GM23338 (cell line): ENCODE results near the gene CREB3L2. TPM values are rescaled to one million over a fixed set of nuclear protein-coding genes. Genes with fewer than 3 reads are reported as not detected.

Experiments
- ATAC-seq: fragments of 200-7000 bp; cut with Tn5 transposase; 3 replicates; pipeline ENCODE4 v1.9.1; 2020
- DNase-seq: peaks from one replicate; pipeline ENCODE4 v3.0.0-alpha.2; 2015; ENCODE audit warnings: low spot score
- H2AFZ ChIP-seq: fragments of 200-600 bp; sonication (generic); 2 replicates; pipeline ENCODE4 v1.8.0; 2016; ENCODE audit warnings: antibody characterized with exemption, mild to moderate bottlenecking, moderate library complexity
- H3F3A ChIP-seq: fragments of 200-600 bp; sonication (generic); replicated peaks from 2 replicates; pipeline ENCODE4 v1.8.0; 2017; ENCODE audit warnings: antibody characterized with exemption, mixed run types, low read depth
- H3K27ac ChIP-seq: fragments of 200-600 bp; sonication (generic); 2 replicates; pipeline ENCODE4 v1.6.1; 2016; ENCODE audit warnings: low read depth
- H3K27me3 ChIP-seq: fragments of 200-600 bp; sonication (generic); 2 replicates; pipeline ENCODE4 v1.8.0; 2016; ENCODE audit warnings: mild to moderate bottlenecking, mixed run types, moderate library complexity; ENCODE audit not compliant: insufficient read depth
- H3K36me3 ChIP-seq: fragments of 200-600 bp; sonication (generic); 2 replicates; pipeline ENCODE4 v1.8.0; 2016; ENCODE audit warnings: mild to moderate bottlenecking; ENCODE audit not compliant: insufficient read depth
- H3K4me1 ChIP-seq: fragments of 200-600 bp; sonication (generic); 2 replicates; pipeline ENCODE4 v1.8.0; 2016; ENCODE audit warnings: mild to moderate bottlenecking, moderate library complexity; ENCODE audit not compliant: insufficient read depth
- H3K4me2 ChIP-seq: fragments of 200-600 bp; sonication (generic); 2 replicates; pipeline ENCODE4 v1.7.1; 2017; ENCODE audit warnings: mixed run types
- H3K4me3 ChIP-seq: fragments of 200-600 bp; sonication (generic); 2 replicates; pipeline ENCODE4 v1.6.1; 2016; ENCODE audit warnings: mixed run types
- H3K79me2 ChIP-seq: fragments of 200-600 bp; sonication (generic); replicated peaks from 2 replicates; pipeline ENCODE4 v1.8.0; 2017; ENCODE audit warnings: mild to moderate bottlenecking; ENCODE audit not compliant: insufficient read depth
- H3K9me2 ChIP-seq: fragments of 200-600 bp; sonication (generic); 2 replicates; pipeline ENCODE4 v1.8.0; 2017; ENCODE audit not compliant: insufficient read depth
- H4K20me1 ChIP-seq: fragments of 200-600 bp; sonication (generic); replicated peaks from 2 replicates; pipeline ENCODE4 v1.8.0; 2017; ENCODE audit warnings: mild to moderate bottlenecking; ENCODE audit not compliant: insufficient read depth
- H3K27ac Mint-ChIP-seq: 2 replicates; pipeline ENCODE4 v1.8.0; 2020; ENCODE audit warnings: inconsistent platforms, mild to moderate bottlenecking, moderate library complexity, mixed read lengths
- H3K27me3 Mint-ChIP-seq: 3 replicates; pipeline ENCODE4 v1.8.0; 2022; ENCODE audit warnings: low read depth, mild to moderate bottlenecking, moderate library complexity, mixed read lengths, inconsistent platforms; ENCODE audit not compliant: insufficient read depth, poor library complexity
- H3K36me3 Mint-ChIP-seq: 3 replicates; pipeline ENCODE4 v1.8.0; 2021; ENCODE audit warnings: low read depth, mild to moderate bottlenecking, inconsistent platforms, moderate library complexity, mixed read lengths
- H3K4me1 Mint-ChIP-seq: 3 replicates; pipeline ENCODE4 v1.8.0; 2020; ENCODE audit warnings: mild to moderate bottlenecking, inconsistent platforms, mixed read lengths
- H3K4me3 Mint-ChIP-seq: 3 replicates; pipeline ENCODE4 v1.8.0; 2021; ENCODE audit warnings: moderate library complexity, mild to moderate bottlenecking, inconsistent platforms, mixed read lengths
- H3K9me3 Mint-ChIP-seq: 3 replicates; pipeline ENCODE4 v1.8.0; 2020; ENCODE audit warnings: moderate library complexity, mild to moderate bottlenecking, inconsistent platforms, mixed read lengths
- CTCF ChIP-seq, 2 experiments: fragments of 200-600 bp in 1 of 2; sonication (generic) in 1 of 2; conservative IDR thresholded peaks; 2 replicates each; pipeline versions ENCODE4 v1.5.1 to v1.6.1; 2016 to 2017; ENCODE audit warnings: antibody characterized with exemption in 2 of 2, low read depth in 2 of 2, mild to moderate bottlenecking in 2 of 2, moderate library complexity in 1 of 2
- ETS1 ChIP-seq: IDR thresholded peaks from 2 replicates; pipeline ENCODE4 v1.6.1; 2016; ENCODE audit warnings: antibody characterized with exemption
- POLR2AphosphoS5 ChIP-seq: IDR thresholded peaks from 2 replicates; pipeline ENCODE4 v1.6.1; 2016; ENCODE audit warnings: antibody characterized with exemption, low read depth
- REST ChIP-seq: IDR thresholded peaks from one replicate; pipeline ENCODE4 v1.6.1; 2018; ENCODE audit warnings: antibody characterized with exemption; ENCODE audit not compliant: unreplicated experiment
- ZNF462 ChIP-seq: fragments of 250-450 bp; sonication (Bioruptor Pico); IDR thresholded peaks from 2 replicates; pipeline ENCODE4 v1.5.0; 2020; ENCODE audit warnings: mild to moderate bottlenecking, moderate library complexity
- polyA plus RNA-seq: library from polyadenylated mRNA; unstranded; fragments of >200 nt; fragmentation: Nextera tagmentation; extraction: Ambion mirVana; gene quantifications from 2 replicates; pipeline ENCODE4 v1.2.1, GENCODE V29; 2016
- total RNA-seq: library from RNA; depleted of rRNA; stranded (reverse); fragments of >200 nt; shearing (Covaris generic); gene quantifications from 2 replicates; pipeline ENCODE4 v1.2.3, GENCODE V29; 2014

CREB3L2 gene
- total and polyA plus RNA-seq, 2 experiments from 2014 or later, result 14.5 to 27.1 TPM

DNA sequence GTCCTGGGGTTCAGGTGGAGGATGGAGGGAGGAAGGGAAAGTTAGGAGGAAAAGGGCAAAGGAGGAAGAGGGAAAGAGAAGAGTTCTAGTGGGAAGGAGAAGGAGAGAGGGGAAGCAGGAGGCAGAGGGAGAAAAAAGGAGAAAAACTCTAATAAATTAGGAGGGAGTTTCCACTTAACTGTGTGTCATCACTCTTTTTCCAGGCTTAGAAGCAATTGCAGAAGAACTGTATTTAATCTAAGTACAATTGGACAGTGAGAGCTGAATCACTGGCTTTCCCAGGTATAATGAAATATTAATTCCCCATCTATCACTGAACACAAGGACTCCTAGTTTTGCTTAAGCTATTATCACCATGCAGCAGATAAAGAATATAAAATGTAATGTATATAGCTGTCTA lies 76.8 kb downstream of the CREB3L2 start:
- Histone ChIP-seq H3K79me2 (peaks cover 54% of the 10 kb centered on the region), H3K27ac (no peak overlapping the region), H3K4me3 (no peak overlapping the region), H2AFZ (no peak overlapping the region), H3F3A (no peaks in the 10 kb centered on the region), H3K4me1 (peaks cover 19% of the 10 kb centered on the region), H3K36me3 (peaks cover 13% of the 10 kb centered on the region), H4K20me1 (no peaks in the 10 kb centered on the region), H3K27me3 (no peaks in the 10 kb centered on the region), H3K4me2 (no peak overlapping the region), H3K9me2 (no peaks in the 10 kb centered on the region)
- peaks cover 16% of the 10 kb centered on the region; the same call in 2 of the 3 replicates for H3K9me3 Mint-ChIP-seq
- H3K27ac Mint-ChIP-seq, result no peak overlapping the region
- TF ChIP-seq ETS1, result no peak
- no peak for TF ChIP-seq REST
- TF ChIP-seq CTCF (conservative IDR thresholded peaks at IDR 0.05; ENCODE audit: low read depth in 2 of 2), result no peak
- TF ChIP-seq ZNF462 (CRISPR knock-in tag), result no peak
- TF ChIP-seq POLR2AphosphoS5, result no peak
- no peak for DNase-seq
- peaks cover 2% of the 10 kb centered on the region for H3K27me3 Mint-ChIP-seq
- no peak overlapping the region for H3K4me3 Mint-ChIP-seq
- peaks cover 66% of the 10 kb centered on the region for H3K36me3 Mint-ChIP-seq
- H3K4me1 Mint-ChIP-seq, result peaks cover 5% of the 10 kb centered on the region; the same call in 2 of the 3 replicates
- ATAC-seq, result no peak
